K562 (cell line): ENCODE results near the gene PLPP7. TPM values are rescaled to one million over a fixed set of nuclear protein-coding genes. Genes with fewer than 3 reads are reported as not detected.

Experiments
- ATAC-seq: fragments of 200-7000 bp; cut with Tn5 transposase; 3 replicates; pipeline ENCODE4 v1.9.1; 2020; ENCODE audit warnings: moderate library complexity
- BruUV-seq: library from RNA; stranded (reverse); fragments of 400-500 nt; replicated peaks from 2 replicates; lab custom pipeline; 2021; lab: Mats Ljungman, UMichigan
- CTCF ChIA-PET: fragments of 300-600 bp; formaldehyde crosslinking; extraction: SDS; loops from one replicate; lab custom pipeline; 2021; ENCODE audit warnings: low intra/inter-chr PET ratio; lab: Yijun Ruan, JAX
- POLR2A ChIA-PET: fragments of 300-600, 350-650 bp; sonication (Branson Sonifier 250); formaldehyde crosslinking; extraction: SDS; loops from one replicate; lab custom pipeline; 2021; ENCODE audit warnings: antibody characterized with exemption, inconsistent platforms; lab: Yijun Ruan, JAX
- DNase-seq, 4 experiments: peaks; one replicate each; pipeline versions ENCODE4 v3.0.0 to v3.0.0-alpha.2; 2011 to 2018; ENCODE audit warnings: low spot score in 3 of 4, mixed read lengths in 3 of 4; ENCODE audit errors: extremely low read depth in 1 of 4
- FAIRE-seq: peaks from 2 replicates; lab custom pipeline; 2011; peaks lifted over from hg19 to GRCh38; lab: Jason Lieb, UNC
- H2AFZ ChIP-seq: 2 replicates; pipeline ENCODE4 v1.6.0; 2011; ENCODE audit warnings: low read depth, low read length, control low read depth, inconsistent platforms
- H3K27ac ChIP-seq: fragments of 200-600 bp; 3 replicates; pipeline ENCODE4 v1.8.0; 2011; ENCODE audit warnings: low read depth, mild to moderate bottlenecking, control low read depth, inconsistent platforms, low read length, moderate library complexity, mixed read lengths; ENCODE audit errors: extremely low read depth
- H3K27me3 ChIP-seq, 2 experiments: fragments of 300-600 bp in 1 of 2; 2 replicates in 1 of 2; 3 replicates in 1 of 2; pipeline versions ENCODE4 v1.6.0 to v1.8.0; 2011; ENCODE audit warnings: inconsistent platforms in 2 of 2, low read length in 2 of 2, mild to moderate bottlenecking in 1 of 2, mixed read lengths in 1 of 2, moderate library complexity in 1 of 2; ENCODE audit not compliant: control insufficient read depth in 2 of 2, insufficient read depth in 2 of 2
- H3K36me3 ChIP-seq: fragments of 300-600 bp; 3 replicates; pipeline ENCODE4 v1.8.0; 2011; ENCODE audit warnings: mild to moderate bottlenecking, low read length, inconsistent platforms; ENCODE audit not compliant: control insufficient read depth, insufficient read depth
- H3K4me1 ChIP-seq, 2 experiments: fragments of 200-600 bp in 1 of 2; replicated peaks in 1 of 2; 2 replicates in 1 of 2; 3 replicates in 1 of 2; pipeline versions ENCODE4 v1.5.1 to v1.8.0; 2011; ENCODE audit warnings: inconsistent platforms in 2 of 2, low read length in 2 of 2, mild to moderate bottlenecking in 1 of 2, mixed read lengths in 1 of 2, moderate library complexity in 1 of 2; ENCODE audit not compliant: control insufficient read depth in 2 of 2, insufficient read depth in 2 of 2
- H3K4me2 ChIP-seq: 2 replicates; pipeline ENCODE4 v1.6.1; 2011; ENCODE audit warnings: low read length, control low read depth, inconsistent platforms, mixed read lengths; ENCODE audit not compliant: insufficient read depth
- H3K4me3 ChIP-seq: fragments of 200-600 bp; sonication (generic), shearing (Covaris generic); 2 replicates; pipeline ENCODE4 v1.5.1; 2016; ENCODE audit warnings: control low read depth, inconsistent platforms
- H3K79me2 ChIP-seq: fragments of 200-600 bp; 3 replicates; pipeline ENCODE4 v1.8.0; 2011; ENCODE audit warnings: low read length, inconsistent platforms; ENCODE audit not compliant: control insufficient read depth, insufficient read depth
- H3K9ac ChIP-seq, 2 experiments: 2 replicates each; pipeline versions ENCODE4 v1.6.0 to v1.6.1; 2011; ENCODE audit warnings: low read depth in 2 of 2, low read length in 2 of 2, control low read depth in 1 of 2, inconsistent platforms in 1 of 2, mild to moderate bottlenecking in 1 of 2, mixed read lengths in 1 of 2; ENCODE audit not compliant: insufficient read depth in 1 of 2
- H3K9me1 ChIP-seq: one replicate; pipeline ENCODE4 v1.6.0; 2011; ENCODE audit warnings: inconsistent platforms, mild to moderate bottlenecking, low read length, moderate library complexity; ENCODE audit not compliant: control insufficient read depth, insufficient read depth
- H3K9me3 ChIP-seq: replicated peaks from 2 replicates; pipeline ENCODE4 v1.5.1; 2011; ENCODE audit warnings: low read depth, low read length, inconsistent platforms; ENCODE audit not compliant: control insufficient read depth, insufficient read depth
- H4K20me1 ChIP-seq: replicated peaks from 2 replicates; pipeline ENCODE4 v1.6.1; 2011; ENCODE audit warnings: low read length, inconsistent platforms, mixed read lengths; ENCODE audit not compliant: control insufficient read depth, insufficient read depth
- CTCF ChIP-seq, 3 experiments: IDR thresholded peaks in 2 of 3; conservative IDR thresholded peaks in 1 of 3; 2 replicates each; pipeline ENCODE4 v1.5.1; 2011 to 2012; ENCODE audit warnings: low read length in 3 of 3, mild to moderate bottlenecking in 3 of 3, control low read depth in 2 of 3, improper control_type of control experiment in 1 of 3, inconsistent platforms in 1 of 3, low read depth in 1 of 3, mixed read lengths in 1 of 3, moderate library complexity in 1 of 3; ENCODE audit not compliant: insufficient read depth in 2 of 3
- HCFC1 ChIP-seq: IDR thresholded peaks from 2 replicates; pipeline ENCODE4 v1.6.1; 2012; ENCODE audit warnings: low read depth, low read length, improper control_type of control experiment
- HMGXB4 ChIP-seq: sonication (generic); formaldehyde crosslinking; IDR thresholded peaks from 2 replicates; pipeline ENCODE4 v1.8.1; 2023; ENCODE audit warnings: mild to moderate bottlenecking, missing genetic modification reagents
- HSF4 ChIP-seq: fragments of 250-450 bp; sonication (Bioruptor Pico); IDR thresholded peaks from 2 replicates; pipeline ENCODE4 v2.1.2; 2022; ENCODE audit warnings: mild to moderate bottlenecking, moderate library complexity, borderline replicate concordance
- MYC ChIP-seq, 2 experiments: fragments of 250-450 bp in 1 of 2; sonication (Bioruptor Pico) in 1 of 2; IDR thresholded peaks; 2 replicates each; pipeline versions ENCODE4 v1.5.1 to v1.6.1; 2012 to 2021; ENCODE audit warnings: low read depth in 2 of 2, borderline replicate concordance in 1 of 2, improper control_type of control experiment in 1 of 2, low read length in 1 of 2, mild to moderate bottlenecking in 1 of 2, moderate library complexity in 1 of 2
- NCOR1 ChIP-seq: fragments of 450-650 bp; IDR thresholded peaks from 2 replicates; pipeline ENCODE4 v1.6.1; 2016; ENCODE audit warnings: mild to moderate bottlenecking, moderate library complexity
- RCOR1 ChIP-seq, 2 experiments: IDR thresholded peaks; 2 replicates each; pipeline ENCODE4 v1.6.1; 2012; ENCODE audit warnings: low read depth in 2 of 2, low read length in 2 of 2, borderline replicate concordance in 1 of 2, improper control_type of control experiment in 1 of 2
- ZNF121 ChIP-seq: sonication (generic); formaldehyde crosslinking; conservative IDR thresholded peaks from 2 replicates; pipeline ENCODE4 v1.8.0; 2022; ENCODE audit warnings: missing genetic modification reagents
- WGBS: fragments of 100-300 bp; shearing (Covaris generic); methylation state at CpG from one replicate; pipeline ENCODE4 v1.1.6; 2016; ENCODE audit warnings: low coverage, mixed read lengths; ENCODE audit not compliant: insufficient coverage; ENCODE audit errors: missing lambda C conversion rate; 5-methylcytosine and 5-hydroxymethylcytosine counted together
- in situ Hi-C: fragments of 300-500 bp; cut with MboI; formaldehyde crosslinking; loops from 4 replicates; pipeline ENCODE4 v1.15.0; 2018; ENCODE audit warnings: inconsistent platforms, mixed read lengths
- intact Hi-C: fragments of 100-400 bp; cut with micrococcal nuclease; formaldehyde crosslinking; loops from 2 replicates; pipeline ENCODE4 v1.14.2; 2022
- polyA plus RNA-seq, 8 experiments: library from polyadenylated mRNA; depleted of rRNA in 4 of 8; stranded (reverse) in 5 of 8; unstranded in 3 of 8; fragments of >200 nt; fragmentation: Nextera tagmentation in 2 of 8; fragmentation: Illumina TruSeq in 1 of 8; extraction: Ambion mirVana in 2 of 8; extraction: Trizol in 1 of 8; gene quantifications; 2 replicates each; pipeline versions ENCODE4 v1.2.1 to v1.2.3, GENCODE V29; 2011 to 2014; ENCODE audit warnings: inconsistent platforms in 1 of 8, missing spikeins in 1 of 8
- total RNA-seq, 7 experiments: library from RNA; depleted of rRNA in 6 of 7; stranded (reverse); fragments of >200 nt in 6 of 7; fragmentation: Illumina TruSeq in 2 of 7; extraction: Trizol in 2 of 7; gene quantifications; 2 replicates each; pipeline versions ENCODE4 v1.2.1 to v1.2.3, GENCODE V29; 2011 to 2021; ENCODE audit warnings: low replicate concordance in 1 of 7

Gene PLPP7
- total and polyA plus RNA-seq, 9 of the 15 experiments (the other 6 are each of a cell fraction or from before 2014, with no cell fraction given), result 0.09 to 0.93 (median 0.18) TPM; not detected in 4

- TF ChIP-seq NCOR1 (no peak), HCFC1 (0 out of 2 replicates have a peak, but pooled peaks have one; percentile 12)
- TF ChIP-seq, all 486 proteins: peak for 1
- ChIA-PET POLR2A (interaction anchor here (0.6 to 14.6 kb wide), 10 partner anchors 9 to 143 kb away, joined by 3 to 338 read pairs (median 5); no protein-coding TSS in a partner anchor), CTCF (interaction anchor here (1.5 kb wide), 1 partner anchor 98 kb away, joined by 4 read pairs; no protein-coding TSS in a partner anchor)
- Histone ChIP-seq H3K9me1 (peaks cover 11% of the 10 kb centered on the region), H3K27me3 (peaks cover under 1 to 8% of the 10 kb centered on the region in 2 experiments; a peak in 3 of 5 replicates), H3K27ac (peak overlapping the region; percentile 75), H3K4me3 (peak overlapping the region; percentile 65), H3K4me2 (peak overlapping the region; percentile 95; the same call in 1 of the 2 replicates), H3K79me2 (peaks cover 54% of the 10 kb centered on the region), H2AFZ (peak overlapping the region; percentile 90), H3K9ac (peak overlapping the region; percentile 83 to 93), H3K9me3 (no peaks in the 10 kb centered on the region), H4K20me1 (no peaks in the 10 kb centered on the region), H3K36me3 (peaks cover 15% of the 10 kb centered on the region; the same call in 2 of the 3 replicates), H3K4me1 (peaks cover 39 to 74% of the 10 kb centered on the region in 2 experiments)
- DNase-seq (peak; percentile 92 to 98 (median 96)), ATAC-seq (peak; percentile 15), FAIRE-seq (no peak)
- 2% methylated on average over 60 of the region's 60 CpGs for WGBS
- in situ Hi-C loops, result no loop called here
- intact Hi-C loops, result loop anchor here (5.0 kb wide), 1 partner anchor 165 kb away; no protein-coding TSS in a partner anchor
- no TSS peak for BruUV-seq
Measured at GRCh38 chr9:131276891-131277286, 12.6 kb upstream of the PLPP7 start.

- H3K27ac ChIP-seq, result peak overlapping the region; percentile 75
- H3K27me3 ChIP-seq, result peaks cover 3 to 13% of the 10 kb centered on the region in 2 experiments; a peak in 3 of 5 replicates
- H3K36me3 ChIP-seq, result peaks cover 10% of the 10 kb centered on the region; the same call in 2 of the 3 replicates
- BruUV-seq, result no TSS peak
- peaks cover 8% of the 10 kb centered on the region for H3K9me1 ChIP-seq
- FAIRE-seq, result no peak
- peak overlapping the region; percentile 90 for H2AFZ ChIP-seq
- in situ Hi-C loops, result no loop called here
- peaks cover 34 to 73% of the 10 kb centered on the region in 2 experiments for H3K4me1 ChIP-seq
- POLR2A ChIA-PET, result interaction anchor here (0.6 to 14.6 kb wide), 13 partner anchors 7 to 165 kb away, joined by 3 to 338 read pairs (median 5); no protein-coding TSS in a partner anchor
- H3K4me3 ChIP-seq, result peak overlapping the region; percentile 65
- peak overlapping the region; percentile 95; the same call in 1 of the 2 replicates for H3K4me2 ChIP-seq
- no peaks in the 10 kb centered on the region for H4K20me1 ChIP-seq
- CTCF ChIA-PET, result interaction anchor here (0.6 to 1.5 kb wide), 2 partner anchors 74 to 99 kb away, joined by 3 to 4 read pairs; no protein-coding TSS in a partner anchor
- H3K9me3 ChIP-seq, result no peaks in the 10 kb centered on the region
- peak; percentile 84 to 99 (median 95) for DNase-seq
- intact Hi-C loops, result loop anchor here (5.0 kb wide), 1 partner anchor 165 kb away; no protein-coding TSS in a partner anchor
- 1% methylated on average over 78 of the region's 78 CpGs for WGBS
- H3K9ac ChIP-seq, result peak overlapping the region; percentile 83 to 93
- peaks cover 49% of the 10 kb centered on the region for H3K79me2 ChIP-seq
- ATAC-seq, result peak; percentile 15
- TF ChIP-seq ZNF121 (CRISPR knock-in tag), result no peak
- peak in 1 of 2 experiments; percentile 61; a peak in 2 of 4 replicates for TF ChIP-seq RCOR1 (IDR thresholded peaks at IDR 0.05; ENCODE audit: borderline replicate concordance in 1 of 2, low read depth in 2 of 2, low read length in 2 of 2)
- TF ChIP-seq MYC (IDR thresholded peaks at IDR 0.05; ENCODE audit: low read depth, low read length), result peak; percentile 42
- no peak for TF ChIP-seq MYC (CRISPR knock-in tag; IDR thresholded peaks at IDR 0.05; ENCODE audit: borderline replicate concordance, low read depth)
- peak in 1 of 3 experiments; percentile 41; a peak in 2 of 6 replicates for TF ChIP-seq CTCF (IDR thresholded peaks at IDR 0.05 in 2 of 3, conservative IDR thresholded peaks at IDR 0.05 in 1 of 3; ENCODE audit: insufficient read depth in 2 of 3, low read depth in 1 of 3, low read length in 3 of 3)
- peak; percentile 89; the same call in 1 of the 2 replicates for TF ChIP-seq HMGXB4 (CRISPR knock-in tag)
- no peak for TF ChIP-seq HSF4
Measured at GRCh38 chr9:131277287-131277909, 12.1 kb upstream of the PLPP7 start.
